IPS-11a (cell line): ENCODE data around the gene PLD6.
"Not testable (repeated sequence)": the region's sequence is repeated elsewhere in the genome, so short reads cannot be mapped to it uniquely, and the experiment has no call there.

Experiments
- H3K4me3 ChIP-seq: one replicate; pipeline ENCODE4 v1.5.1; 2013; ENCODE audit warnings: low read depth, low read length, control low read depth

Gene PLD6

GRCh38 chr17:17177176-17177575 is 29.0 kb downstream of the PLD6 start:
- no peak overlapping the region for H3K4me3 ChIP-seq

- H3K4me3 ChIP-seq, result no peak overlapping the region
Observed at GRCh38 chr17:17176341-17176740, 29.8 kb downstream of the PLD6 start.

GRCh38 chr17:17175917-17176316 is 30.2 kb downstream of the PLD6 start:
- H3K4me3 ChIP-seq, result no peak overlapping the region

GRCh38 chr17:17175340-17175739 is 30.8 kb downstream of the PLD6 start:
- H3K4me3 ChIP-seq, result no peak overlapping the region

- H3K4me3 ChIP-seq, result no peak overlapping the region
Observed at GRCh38 chr17:17173921-17174320, 32.2 kb downstream of the PLD6 start.

GRCh38 chr17:17172990-17173389 is 33.1 kb downstream of the PLD6 start:
- no peak overlapping the region for H3K4me3 ChIP-seq

GRCh38 chr17:17172001-17172939 is 33.9 kb downstream of the PLD6 start:
- H3K4me3 ChIP-seq, result no peak overlapping the region

- H3K4me3 ChIP-seq, result no peak overlapping the region
Observed at GRCh38 chr17:17171186-17171585, 34.9 kb downstream of the PLD6 start.

GRCh38 chr17:17170346-17170985 is 35.7 kb downstream of the PLD6 start:
- no peak overlapping the region for H3K4me3 ChIP-seq

- no peak overlapping the region for H3K4me3 ChIP-seq
Observed at GRCh38 chr17:17169396-17169795, 36.7 kb downstream of the PLD6 start.

GRCh38 chr17:17168401-17168800 is 37.7 kb downstream of the PLD6 start:
- H3K4me3 ChIP-seq, result no peak overlapping the region

- no peak overlapping the region for H3K4me3 ChIP-seq
Observed at GRCh38 chr17:17167986-17168385, 38.1 kb downstream of the PLD6 start.

GRCh38 chr17:17167356-17167755 is 38.8 kb downstream of the PLD6 start:
- H3K4me3 ChIP-seq, result no peak overlapping the region

- H3K4me3 ChIP-seq, result no peak overlapping the region
Observed at GRCh38 chr17:17166446-17166845, 39.7 kb downstream of the PLD6 start.

GRCh38 chr17:17165666-17166308 is 40.3 kb downstream of the PLD6 start:
- H3K4me3 ChIP-seq, result no peak overlapping the region

GRCh38 chr17:17164676-17165075 is 41.5 kb downstream of the PLD6 start:
- no peak overlapping the region for H3K4me3 ChIP-seq

GRCh38 chr17:17164156-17164555 is 42.0 kb downstream of the PLD6 start:
- H3K4me3 ChIP-seq, result no peak overlapping the region

- H3K4me3 ChIP-seq, result no peak overlapping the region
Observed at GRCh38 chr17:17161759-17162158, 44.4 kb downstream of the PLD6 start.

- no peak overlapping the region for H3K4me3 ChIP-seq
Observed at GRCh38 chr17:17161121-17161520, 45.0 kb downstream of the PLD6 start.

GRCh38 chr17:17159571-17159970 is 46.6 kb downstream of the PLD6 start:
- no peak overlapping the region for H3K4me3 ChIP-seq

- H3K4me3 ChIP-seq, result not testable (repeated sequence)
Observed at GRCh38 chr17:17158506-17158905, 47.6 kb downstream of the PLD6 start.

GRCh38 chr17:17157041-17157440 is 49.1 kb downstream of the PLD6 start:
- H3K4me3 ChIP-seq, result no peak overlapping the region
